Activated CD4-positive, alpha-beta T cell treated with anti-CD3 and anti-CD28 coated beads, Interleukin-2, Interleukin-6, amounts not matched to agents 100 ng/mL and 50 ng/mL, durations not matched to agents 16 hours and 8 hours (primary cell): Measurements from ENCODE around the gene ATP8B1.

Source experiments
- DNase-seq: peaks from one replicate; pipeline ENCODE4 v3.0.0-alpha.2; 2020

The ATP8B1 gene

GRCh38 chr18:57791192-57791591, 11.9 kb downstream of the ATP8B1 start:
- no peak for DNase-seq

- DNase-seq: no peak
These were observed 12.8 kb downstream of the ATP8B1 start for GRCh38 chr18:57790316-57790715.

DNA sequence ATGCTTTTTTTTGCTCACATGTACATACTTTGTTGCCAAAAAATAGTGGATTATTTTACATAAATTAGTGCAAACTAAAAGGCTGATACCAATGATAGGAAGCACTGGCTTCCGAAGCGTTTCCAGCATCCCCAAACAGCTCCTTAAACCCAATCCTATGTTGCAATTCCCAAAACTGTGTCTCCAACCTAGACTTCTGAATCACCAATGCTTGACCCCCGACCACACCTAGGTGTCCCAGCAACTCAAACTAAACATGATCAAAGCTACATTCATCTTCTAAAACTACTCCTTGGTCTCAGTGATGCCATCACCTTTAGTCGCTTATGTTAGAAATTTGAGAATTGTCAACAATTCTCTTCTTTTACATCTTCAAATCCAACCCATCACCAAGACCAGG, 13.4 kb downstream of the ATP8B1 start:
- no peak for DNase-seq

GRCh38 chr18:57789090-57789489, 14.0 kb downstream of the ATP8B1 start:
- no peak for DNase-seq

- DNase-seq: no peak
These were observed 15.9 kb downstream of the ATP8B1 start for GRCh38 chr18:57787068-57787685.

DNA sequence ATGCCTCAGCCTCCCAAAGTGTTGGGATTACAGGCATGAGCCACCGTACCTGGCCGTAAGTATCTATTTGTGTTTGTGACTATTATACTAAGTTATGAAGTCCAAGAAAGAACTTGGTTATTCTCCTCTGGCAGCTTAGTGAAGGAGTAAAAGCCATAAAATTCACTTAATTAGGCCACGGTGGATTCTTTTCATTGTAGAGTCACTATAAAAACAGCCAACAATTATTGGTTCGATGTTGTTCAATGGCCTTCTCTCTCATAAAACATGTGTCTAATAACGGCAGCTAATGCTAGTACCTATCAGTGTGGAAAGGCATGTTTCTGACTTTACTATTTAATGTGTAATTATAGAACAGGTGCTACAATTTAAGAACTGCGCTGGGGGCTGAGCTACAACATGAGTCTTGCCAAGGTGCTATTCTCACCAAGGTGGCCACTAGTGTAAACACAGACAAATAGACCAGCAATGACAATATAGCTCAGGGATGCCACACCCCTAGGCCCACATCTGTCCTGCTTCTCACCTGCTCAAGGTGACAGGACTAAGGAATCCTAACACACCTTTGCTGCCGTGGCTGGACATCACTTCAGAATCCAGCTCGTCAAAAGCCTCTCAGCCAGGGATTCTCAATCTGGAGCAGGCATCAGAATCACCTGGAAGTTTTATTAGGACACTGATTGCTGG, 17.2 kb downstream of the ATP8B1 start:
- DNase-seq: no peak

DNA sequence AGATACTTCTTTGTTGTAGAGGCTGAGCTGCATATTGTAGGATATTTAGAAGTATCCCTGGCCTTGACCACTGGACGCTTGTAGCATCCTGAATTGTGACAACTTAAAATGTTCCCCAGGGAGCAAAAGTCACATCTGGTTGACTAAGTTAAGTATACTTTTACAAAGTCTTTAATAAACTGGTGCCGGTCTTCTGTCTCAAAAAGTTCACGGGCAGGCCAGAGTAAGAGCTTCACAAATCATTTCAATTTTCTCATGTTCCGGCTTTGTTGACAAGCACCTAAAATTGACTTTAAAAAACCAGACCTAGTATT, 18.4 kb downstream of the ATP8B1 start:
- DNase-seq: no peak

DNA sequence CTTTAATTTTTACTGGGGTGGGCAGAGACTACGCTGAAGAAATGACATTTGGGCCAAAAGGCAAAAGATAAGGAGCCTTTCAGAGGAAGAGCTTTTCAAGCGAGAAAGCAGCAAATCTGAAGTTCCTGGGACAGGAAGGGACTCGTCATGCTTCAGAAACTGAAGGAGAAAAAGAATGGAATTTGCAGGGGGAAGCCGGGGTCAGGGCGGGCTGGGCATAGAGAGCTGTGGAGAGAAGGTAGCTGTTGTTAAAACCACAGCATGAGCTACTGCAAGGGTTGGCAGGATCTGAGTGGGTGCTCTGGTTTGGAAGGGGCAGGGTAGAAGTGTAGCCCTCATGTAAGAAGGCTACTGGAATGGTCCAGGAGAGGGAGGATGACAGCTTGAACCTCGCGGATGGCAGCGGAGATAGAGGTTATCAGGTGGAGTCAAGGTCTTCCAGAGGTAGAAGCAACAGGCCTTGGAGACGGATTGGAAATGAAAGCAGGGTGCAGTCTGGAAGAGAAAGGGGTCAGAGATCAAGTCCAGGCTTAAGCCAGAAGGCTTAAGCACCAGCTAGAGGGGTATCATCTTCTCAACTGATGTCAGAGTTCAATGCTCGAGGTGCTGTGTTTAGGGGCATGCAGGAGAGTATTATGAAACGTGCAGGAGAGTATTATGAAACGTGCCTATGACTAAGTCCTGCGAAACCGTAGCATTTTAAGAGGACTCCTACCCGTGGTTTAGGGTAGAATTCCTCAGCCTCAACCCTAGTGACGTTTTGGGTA, 18.9 kb downstream of the ATP8B1 start:
- DNase-seq: no peak

GRCh38 chr18:57782049-57782448, 21.1 kb downstream of the ATP8B1 start:
- no peak for DNase-seq

DNA sequence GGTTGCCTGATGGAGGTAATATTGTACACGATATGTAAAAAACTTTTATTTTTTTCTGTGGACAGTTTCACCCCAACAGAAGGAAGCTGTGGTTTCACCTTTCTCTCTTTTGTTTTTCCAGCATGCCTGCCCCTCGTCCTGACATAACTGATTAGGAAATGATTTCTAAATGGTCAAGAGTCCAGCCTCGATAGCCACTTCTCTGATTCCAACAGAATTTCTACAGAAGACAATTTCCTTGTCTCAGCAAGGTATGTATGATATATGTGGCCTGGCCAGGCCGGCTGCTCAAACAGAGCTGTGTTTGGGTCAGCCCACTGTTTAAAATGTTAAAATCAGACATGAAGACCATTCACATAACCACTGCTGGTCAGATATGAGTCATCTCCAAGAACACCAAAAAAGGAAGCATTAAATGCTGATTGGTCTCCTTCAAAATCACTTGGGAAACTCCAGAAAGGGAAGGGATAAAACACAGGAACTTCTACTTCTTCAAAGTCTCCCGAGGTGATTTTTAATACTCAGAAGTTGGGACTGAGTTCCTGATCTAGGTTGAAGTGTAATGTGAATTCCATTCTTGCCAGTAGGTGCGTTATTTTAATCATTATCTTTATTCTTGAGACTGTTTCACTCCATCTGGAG, 22.3 kb downstream of the ATP8B1 start:
- DNase-seq: no peak

DNA sequence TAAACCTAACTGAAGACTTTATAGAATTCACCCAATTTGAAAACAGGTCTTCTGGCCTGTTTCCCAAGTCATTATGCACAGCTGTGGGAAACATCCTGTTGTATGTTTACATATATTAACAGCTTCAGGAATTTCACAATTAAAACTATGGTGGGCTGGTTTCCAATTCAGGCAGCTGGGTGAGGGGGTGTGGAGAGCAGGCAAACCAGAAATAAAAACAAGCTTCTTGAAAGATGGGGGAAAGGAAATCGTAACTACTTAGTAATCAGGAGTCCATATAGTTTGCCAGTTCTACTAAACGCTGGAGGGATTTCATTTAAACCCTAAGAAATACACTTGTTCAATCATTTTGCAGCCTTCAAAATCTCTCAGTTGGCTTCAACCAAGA, 22.8 kb downstream of the ATP8B1 start:
- no peak for DNase-seq

GRCh38 chr18:57776767-57777166, 26.3 kb downstream of the ATP8B1 start:
- DNase-seq: no peak

GRCh38 chr18:57776354-57776753, 26.8 kb downstream of the ATP8B1 start:
- no peak for DNase-seq

- DNase-seq: no peak
These were observed 27.2 kb downstream of the ATP8B1 start for GRCh38 chr18:57775937-57776336.

DNA sequence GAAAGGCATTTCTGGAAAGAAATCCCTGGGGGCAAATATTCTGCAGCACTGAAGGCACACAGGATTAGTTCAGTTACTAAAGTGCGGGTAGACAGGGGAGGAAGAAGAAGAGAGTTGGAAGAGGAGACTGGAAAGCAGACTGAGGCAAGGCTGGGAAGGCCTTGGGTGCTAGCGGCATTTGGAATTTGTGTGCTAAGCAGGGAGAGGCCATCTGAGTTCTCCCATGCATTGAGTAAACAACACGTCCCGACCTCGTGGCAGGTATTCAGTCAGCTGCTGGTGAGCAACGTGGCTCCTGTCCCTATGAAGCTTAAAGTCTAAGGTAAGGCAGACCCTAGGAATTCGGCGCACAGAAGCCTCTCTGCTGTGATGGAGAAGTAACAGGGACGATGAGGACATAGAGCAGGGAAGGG, 30.7 kb downstream of the ATP8B1 start:
- no peak for DNase-seq

GRCh38 chr18:57771626-57772025, 31.5 kb downstream of the ATP8B1 start:
- no peak for DNase-seq

GRCh38 chr18:57771193-57771592, 31.9 kb downstream of the ATP8B1 start:
- no peak for DNase-seq

DNA sequence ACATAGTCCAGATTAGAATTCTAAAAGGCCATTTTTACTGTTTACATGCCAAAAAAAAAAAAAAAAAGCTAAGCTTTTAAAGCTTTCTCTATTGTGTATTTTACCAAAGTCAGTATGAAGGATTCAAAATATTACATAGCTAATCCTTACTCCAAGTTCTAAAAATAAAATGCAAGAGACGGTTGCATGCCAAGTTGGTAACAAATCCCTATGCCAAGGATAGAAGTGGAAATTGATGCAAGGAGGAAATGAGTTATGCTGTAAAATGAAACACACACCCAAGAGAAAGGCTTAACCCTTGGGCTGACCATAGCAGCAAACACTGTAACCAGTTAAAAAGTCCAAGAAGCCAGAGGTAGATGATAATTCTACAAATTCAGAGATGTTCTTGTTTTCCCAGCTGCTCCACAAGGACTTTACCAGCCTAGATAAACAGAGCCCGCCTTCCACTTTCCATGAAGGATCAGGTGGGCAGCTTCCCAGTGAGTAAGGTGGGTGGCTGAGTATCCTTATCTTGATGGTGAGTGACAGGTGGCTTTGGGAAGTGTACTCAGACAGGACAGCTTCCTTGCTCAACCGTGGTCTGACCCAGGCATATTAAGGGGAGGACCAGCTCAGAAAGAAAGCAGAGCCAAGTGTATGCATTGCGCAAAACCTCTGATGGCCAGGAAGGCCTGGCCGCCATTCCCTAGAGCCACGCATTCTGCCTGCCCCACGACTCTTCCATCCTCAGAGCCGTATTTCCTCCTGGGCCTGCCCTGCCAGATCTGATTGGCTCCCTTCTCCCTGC, 34.4 kb downstream of the ATP8B1 start:
- no peak for DNase-seq

DNA sequence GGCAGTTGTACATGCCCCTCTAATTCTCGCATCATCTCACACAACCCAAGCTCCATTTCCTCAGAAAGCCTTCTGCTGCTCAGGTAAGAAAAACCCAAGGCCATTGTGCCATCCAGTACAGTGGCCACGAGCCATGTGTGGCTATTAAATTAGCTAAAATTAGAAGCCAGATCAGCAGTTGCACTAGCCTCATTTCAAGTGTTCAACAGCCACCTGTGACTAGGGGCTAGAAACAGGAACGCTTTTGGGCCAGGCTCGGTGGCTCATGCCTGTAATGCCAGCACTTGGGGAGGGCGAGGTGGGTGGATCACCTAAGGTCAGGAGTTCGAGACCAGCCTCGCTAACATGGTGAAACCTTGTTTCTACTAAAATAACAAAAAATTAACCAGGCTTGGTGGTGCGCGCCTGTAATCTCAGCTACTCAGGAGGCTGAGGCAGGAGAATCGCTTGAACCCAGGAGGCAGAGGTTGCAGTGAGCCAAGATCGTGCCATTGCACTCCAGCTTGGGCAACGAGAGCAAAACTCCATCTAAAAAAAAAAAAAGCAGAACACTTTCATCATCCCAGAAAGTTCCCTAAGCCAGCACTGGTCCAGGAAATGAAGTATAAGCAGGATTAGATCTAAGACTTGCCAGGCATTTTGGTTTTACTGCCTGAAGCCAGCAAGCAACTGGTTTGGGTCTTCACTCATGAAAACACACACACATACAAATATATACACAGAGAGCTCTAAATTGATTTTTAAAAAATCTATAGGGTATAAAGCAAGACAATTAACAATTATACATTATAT, 35.7 kb downstream of the ATP8B1 start:
- no peak for DNase-seq

DNA sequence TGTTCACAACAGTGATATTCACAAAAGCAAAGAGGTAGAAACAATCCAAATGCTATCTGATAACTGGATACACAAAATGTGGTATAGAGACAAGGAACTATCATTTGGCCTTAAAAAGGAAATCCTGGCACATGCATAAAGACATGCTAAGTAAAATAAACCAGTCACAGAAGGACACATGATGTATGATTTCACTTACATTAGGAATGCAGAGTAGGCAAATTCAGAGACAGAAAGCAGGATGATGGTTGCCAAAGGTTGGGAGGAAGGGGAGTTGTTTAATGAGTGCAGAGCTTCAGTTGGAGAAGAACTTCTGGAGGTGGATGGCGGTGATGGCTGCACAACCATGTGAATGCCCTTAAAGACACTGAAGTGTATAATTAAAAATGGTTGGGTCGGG, 38.1 kb downstream of the ATP8B1 start:
- no peak for DNase-seq

- DNase-seq: no peak
These were observed 39.0 kb downstream of the ATP8B1 start for GRCh38 chr18:57764087-57764486.

GRCh38 chr18:57762686-57763085, 40.4 kb downstream of the ATP8B1 start:
- DNase-seq: no peak
